BLaER1 (cell line): ENCODE measurements around the gene FOXD3.

Experiments used
- H3K27ac ChIP-seq: shearing (Covaris generic); formaldehyde crosslinking; 2 replicates; pipeline ENCODE4 v1.8.1; 2022
- H3K27me3 ChIP-seq: shearing (Covaris generic); formaldehyde crosslinking; 2 replicates; pipeline ENCODE4 v1.8.1; 2022
- H3K36me3 ChIP-seq: shearing (Covaris generic); formaldehyde crosslinking; 2 replicates; pipeline ENCODE4 v1.8.1; 2022
- H3K4me1 ChIP-seq: shearing (Covaris generic); formaldehyde crosslinking; 2 replicates; pipeline ENCODE4 v1.8.1; 2022
- H3K4me2 ChIP-seq: shearing (Covaris generic); formaldehyde crosslinking; 2 replicates; pipeline ENCODE4 v1.8.1; 2022
- H3K4me3 ChIP-seq: shearing (Covaris generic); formaldehyde crosslinking; 2 replicates; pipeline ENCODE4 v1.8.1; 2022
- H3K9ac ChIP-seq: shearing (Covaris generic); formaldehyde crosslinking; 2 replicates; pipeline ENCODE4 v1.8.1; 2022
- H3K9me3 ChIP-seq: shearing (Covaris generic); formaldehyde crosslinking; 2 replicates; pipeline ENCODE4 v1.8.1; 2022
- H4K20me1 ChIP-seq: shearing (Covaris generic); formaldehyde crosslinking; 2 replicates; pipeline ENCODE4 v1.8.1; 2022
- Cebpa-rat ChIP-seq: shearing (Covaris generic); IDR thresholded peaks from 2 replicates; pipeline ENCODE4 v1.8.1; 2022

FOXD3 gene

DNA sequence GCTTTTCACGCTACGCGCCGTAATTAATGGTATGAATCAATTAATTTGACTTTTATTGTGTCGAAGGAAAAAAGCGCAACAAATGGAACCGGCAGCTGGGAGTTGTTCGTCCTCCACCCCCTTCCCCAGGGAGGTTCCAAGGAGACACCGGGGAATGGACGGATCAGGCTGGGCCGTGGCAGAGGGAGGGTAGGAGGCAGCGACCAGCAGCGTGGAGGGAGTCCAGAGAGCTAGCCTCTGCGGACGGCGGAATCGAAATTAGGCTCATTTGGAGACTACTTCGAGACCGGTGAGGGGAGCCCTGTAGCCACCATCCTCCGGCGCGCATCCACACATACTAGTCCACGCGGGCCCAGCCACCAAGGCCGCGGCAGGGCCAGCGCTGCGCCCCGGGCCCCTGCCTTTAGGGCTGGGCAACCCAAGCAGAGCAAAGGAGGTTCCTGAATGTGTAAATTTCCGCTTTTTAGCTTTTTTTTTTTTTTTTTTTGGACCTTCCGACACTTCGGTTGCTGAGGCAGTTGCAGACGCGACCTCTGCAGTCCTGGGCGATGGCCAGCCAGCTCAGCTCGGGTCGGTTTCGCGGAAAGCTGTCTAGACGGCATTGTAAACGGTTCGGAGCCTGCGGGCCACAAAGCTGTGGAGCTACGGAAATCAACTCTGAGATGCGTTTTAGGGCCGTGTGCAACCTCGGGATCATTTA lies 2.2 kb upstream of the FOXD3 start:
- no peak overlapping the region for H3K9ac ChIP-seq

DNA sequence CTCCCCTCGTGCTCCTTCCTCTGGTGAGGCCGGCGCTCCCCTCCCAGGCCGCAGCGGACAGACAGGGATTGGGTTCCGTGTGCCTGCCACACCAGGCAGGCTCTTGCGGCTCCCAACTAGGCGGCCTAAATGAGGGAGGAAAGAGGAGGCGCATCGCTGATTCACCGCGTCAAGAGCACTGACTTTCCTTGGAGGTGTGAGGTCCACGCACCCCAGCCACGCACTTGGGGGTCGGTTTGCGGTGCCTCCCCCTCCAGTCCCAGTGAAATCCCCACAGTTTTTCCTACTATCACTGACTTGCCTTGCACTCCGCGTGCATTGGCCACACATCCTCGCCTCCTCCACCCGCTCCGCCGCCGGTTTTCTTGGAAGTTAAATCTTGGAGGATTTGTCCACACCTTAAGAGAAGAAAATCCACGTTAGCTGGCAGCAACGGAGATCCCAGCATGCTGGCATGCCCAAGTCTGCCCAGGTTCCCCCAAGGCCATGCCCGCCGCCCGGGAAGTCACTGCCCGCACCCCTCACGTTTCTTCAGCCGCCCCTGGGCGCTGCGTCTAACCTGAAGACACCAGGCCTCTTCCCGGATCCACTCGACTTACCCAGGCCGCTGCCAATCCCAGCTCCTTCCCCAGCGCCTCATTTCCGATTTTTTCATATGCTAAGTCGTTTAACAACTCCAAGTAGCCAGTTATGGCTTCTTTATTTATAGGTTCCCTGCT lies 1.1 kb upstream of the FOXD3 start:
- Histone ChIP-seq H3K9ac (no peak overlapping the region), H3K27me3 (peaks cover 100% of the 10 kb centered on the region), H3K4me2 (no peak overlapping the region), H3K9me3 (peaks cover 83% of the 10 kb centered on the region), H3K4me1 (no peaks in the 10 kb centered on the region), H4K20me1 (peaks cover 66% of the 10 kb centered on the region), H3K27ac (no peak overlapping the region), H3K4me3 (peak overlapping the region; percentile 28; the same call in 1 of the 2 replicates), H3K36me3 (no peaks in the 10 kb centered on the region)
- TF ChIP-seq Cebpa-rat = no peak

More for the DNA sequence above, 2.2 kb upstream of the FOXD3 start:
- Histone ChIP-seq H3K36me3 (no peaks in the 10 kb centered on the region), H3K4me3 (peak overlapping the region; percentile 29; the same call in 1 of the 2 replicates), H3K27ac (no peak overlapping the region), H3K4me2 (no peak overlapping the region), H3K9me3 (peaks cover 85% of the 10 kb centered on the region), H4K20me1 (peaks cover 59% of the 10 kb centered on the region), H3K27me3 (peaks cover 99% of the 10 kb centered on the region), H3K4me1 (no peaks in the 10 kb centered on the region)
- no peak for TF ChIP-seq Cebpa-rat

- H4K20me1 ChIP-seq = peaks cover 68% of the 10 kb centered on the region
These were observed 618 bp upstream of the FOXD3 start for GRCh38 chr1:63321785-63322113.

DNA sequence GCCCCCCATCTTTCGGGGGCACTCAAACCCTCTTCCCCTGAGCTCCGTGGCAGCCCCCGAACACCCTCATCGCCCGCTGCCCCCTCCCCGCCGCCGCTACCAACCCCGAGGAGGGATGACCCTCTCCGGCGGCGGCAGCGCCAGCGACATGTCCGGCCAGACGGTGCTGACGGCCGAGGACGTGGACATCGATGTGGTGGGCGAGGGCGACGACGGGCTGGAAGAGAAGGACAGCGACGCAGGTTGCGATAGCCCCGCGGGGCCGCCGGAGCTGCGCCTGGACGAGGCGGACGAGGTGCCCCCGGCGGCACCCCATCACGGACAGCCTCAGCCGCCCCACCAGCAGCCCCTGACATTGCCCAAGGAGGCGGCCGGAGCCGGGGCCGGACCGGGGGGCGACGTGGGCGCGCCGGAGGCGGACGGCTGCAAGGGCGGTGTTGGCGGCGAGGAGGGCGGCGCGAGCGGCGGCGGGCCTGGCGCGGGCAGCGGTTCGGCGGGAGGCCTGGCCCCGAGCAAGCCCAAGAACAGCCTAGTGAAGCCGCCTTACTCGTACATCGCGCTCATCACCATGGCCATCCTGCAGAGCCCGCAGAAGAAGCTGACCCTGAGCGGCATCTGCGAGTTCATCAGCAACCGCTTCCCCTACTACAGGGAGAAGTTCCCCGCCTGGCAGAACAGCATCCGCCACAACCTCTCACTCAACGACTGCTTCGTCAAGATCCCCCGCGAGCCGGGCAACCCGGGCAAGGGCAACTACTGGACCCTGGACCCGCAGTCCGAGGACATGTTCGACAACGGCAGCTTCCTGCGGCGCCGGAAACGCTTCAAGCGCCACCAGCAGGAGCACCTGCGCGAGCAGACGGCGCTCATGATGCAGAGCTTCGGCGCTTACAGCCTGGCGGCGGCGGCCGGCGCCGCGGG lies 837 bp downstream of the FOXD3 start:
- Histone ChIP-seq H3K27ac (no peak overlapping the region), H3K9me3 (peaks cover 65% of the 10 kb centered on the region), H3K36me3 (no peaks in the 10 kb centered on the region), H4K20me1 (peaks cover 62% of the 10 kb centered on the region), H3K9ac (no peak overlapping the region), H3K4me1 (no peaks in the 10 kb centered on the region), H3K4me3 (peak overlapping the region; percentile 52), H3K4me2 (no peak overlapping the region), H3K27me3 (peaks cover 100% of the 10 kb centered on the region)
- TF ChIP-seq Cebpa-rat = no peak

More at GRCh38 chr1:63321785-63322113, 618 bp upstream of the FOXD3 start:
- no peak overlapping the region for H3K9ac ChIP-seq
- no peaks in the 10 kb centered on the region for H3K36me3 ChIP-seq
- peak overlapping the region; percentile 30; the same call in 1 of the 2 replicates for H3K4me2 ChIP-seq
- no peak for TF ChIP-seq Cebpa-rat
- 0 out of 2 replicates have a peak overlapping the region, but pooled peaks have one; percentile 28 for H3K4me3 ChIP-seq
- peaks cover 77% of the 10 kb centered on the region for H3K9me3 ChIP-seq
- no peak overlapping the region for H3K27ac ChIP-seq
- peaks cover 100% of the 10 kb centered on the region for H3K27me3 ChIP-seq
- no peaks in the 10 kb centered on the region for H3K4me1 ChIP-seq

- no peak overlapping the region for H3K4me2 ChIP-seq
- no peak overlapping the region for H3K9ac ChIP-seq
- no peaks in the 10 kb centered on the region for H3K4me1 ChIP-seq
- TF ChIP-seq Cebpa-rat = no peak
- peaks cover 62% of the 10 kb centered on the region for H4K20me1 ChIP-seq
- H3K4me3 ChIP-seq = peak overlapping the region; percentile 52
- H3K27me3 ChIP-seq = peaks cover 100% of the 10 kb centered on the region
- no peak overlapping the region for H3K27ac ChIP-seq
- H3K36me3 ChIP-seq = no peaks in the 10 kb centered on the region
- peaks cover 62% of the 10 kb centered on the region for H3K9me3 ChIP-seq
These were observed 1.8 kb downstream of the FOXD3 start for GRCh38 chr1:63323865-63324778.

DNA sequence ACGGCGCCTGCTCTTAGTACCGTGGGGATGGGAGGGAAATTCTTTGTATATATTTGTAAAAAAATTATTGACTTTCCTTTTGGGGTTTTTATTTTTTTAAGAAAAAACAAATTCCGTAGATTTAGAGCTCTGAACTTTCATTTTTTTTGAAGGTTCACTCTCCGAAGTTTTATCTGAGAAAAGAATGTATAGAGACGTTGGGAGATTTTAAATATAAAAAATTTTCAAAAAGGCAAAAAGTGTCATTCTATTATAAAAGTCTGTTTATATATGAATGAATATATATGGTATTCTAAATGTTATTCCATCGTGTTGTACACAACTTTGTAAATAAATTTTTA lies 2.4 kb downstream of the FOXD3 start:
- TF ChIP-seq Cebpa-rat = no peak
- Histone ChIP-seq H3K9ac (no peak overlapping the region), H3K27me3 (peaks cover 100% of the 10 kb centered on the region), H3K36me3 (no peaks in the 10 kb centered on the region), H3K27ac (no peak overlapping the region), H3K4me1 (no peaks in the 10 kb centered on the region), H3K4me3 (peak overlapping the region; percentile 52; the same call in 1 of the 2 replicates), H4K20me1 (peaks cover 58% of the 10 kb centered on the region), H3K4me2 (no peak overlapping the region), H3K9me3 (peaks cover 62% of the 10 kb centered on the region)

DNA sequence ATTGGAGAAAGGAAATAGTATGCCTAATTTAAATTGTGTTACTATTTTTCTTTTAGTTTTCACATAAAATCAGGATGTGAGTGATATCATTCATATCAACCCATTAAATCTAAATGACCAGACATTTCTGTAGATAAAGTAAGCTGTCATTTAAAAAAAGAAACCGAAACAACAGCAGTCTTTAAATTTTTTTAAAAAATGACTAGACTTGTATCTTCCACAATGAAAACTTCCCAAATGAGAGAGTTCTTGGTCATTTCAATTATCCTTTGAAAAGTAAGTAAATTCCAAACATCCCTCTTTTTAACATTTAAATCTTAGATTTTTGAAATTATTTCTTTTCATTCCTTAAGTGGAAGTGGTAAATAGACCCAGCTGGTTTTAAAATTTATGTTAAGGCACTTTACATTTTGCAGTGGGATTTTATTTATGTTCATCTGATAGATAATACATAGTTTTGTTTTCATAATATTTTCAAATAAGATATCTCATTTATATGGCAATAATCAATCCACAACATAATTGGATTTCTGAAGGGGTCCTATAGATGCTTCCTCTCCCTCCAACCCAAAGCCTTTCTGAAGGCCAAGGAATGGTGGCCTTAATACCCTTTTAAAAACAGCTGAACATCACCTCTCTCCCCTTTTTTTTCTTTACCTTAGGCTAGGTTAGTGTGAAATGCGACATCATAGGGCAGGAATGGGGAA lies 3.1 kb downstream of the FOXD3 start:
- peaks cover 51% of the 10 kb centered on the region for H4K20me1 ChIP-seq
- H3K9me3 ChIP-seq = peaks cover 62% of the 10 kb centered on the region
- H3K9ac ChIP-seq = no peak overlapping the region
- no peaks in the 10 kb centered on the region for H3K36me3 ChIP-seq
- no peak overlapping the region for H3K27ac ChIP-seq
- no peak overlapping the region for H3K4me2 ChIP-seq
- no peak for TF ChIP-seq Cebpa-rat
- H3K4me1 ChIP-seq = no peaks in the 10 kb centered on the region
- no peak overlapping the region for H3K4me3 ChIP-seq
- H3K27me3 ChIP-seq = peaks cover 100% of the 10 kb centered on the region

DNA sequence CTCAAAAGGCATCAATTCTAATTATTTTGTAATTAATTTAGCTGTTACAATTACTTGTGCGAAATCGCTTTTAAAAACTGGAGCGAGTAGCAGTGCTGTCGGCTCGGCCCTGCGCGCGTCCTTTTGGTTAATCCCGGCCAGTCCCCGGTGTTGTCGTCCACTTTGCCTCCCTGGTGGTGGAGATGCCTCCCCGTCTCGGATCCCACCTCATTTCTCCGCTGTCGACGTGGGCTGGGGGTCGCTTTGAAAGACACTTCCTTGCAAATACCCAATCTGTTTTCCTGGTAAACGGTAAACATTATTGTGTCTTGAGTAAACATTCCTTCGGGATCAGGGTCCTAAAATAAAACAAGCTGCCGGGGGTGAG lies 3.7 kb downstream of the FOXD3 start:
- Histone ChIP-seq H3K9ac (no peak overlapping the region), H3K27me3 (peaks cover 100% of the 10 kb centered on the region), H3K4me2 (no peak overlapping the region)

More for the DNA sequence above, 3.7 kb downstream of the FOXD3 start:
- Histone ChIP-seq H4K20me1 (peaks cover 45% of the 10 kb centered on the region), H3K4me1 (no peaks in the 10 kb centered on the region), H3K27ac (no peak overlapping the region), H3K4me3 (no peak overlapping the region), H3K9me3 (peaks cover 57% of the 10 kb centered on the region), H3K36me3 (no peaks in the 10 kb centered on the region)
- no peak for TF ChIP-seq Cebpa-rat
